ENCODE data around the gene UBAP1L.

Gene UBAP1L

DNA sequence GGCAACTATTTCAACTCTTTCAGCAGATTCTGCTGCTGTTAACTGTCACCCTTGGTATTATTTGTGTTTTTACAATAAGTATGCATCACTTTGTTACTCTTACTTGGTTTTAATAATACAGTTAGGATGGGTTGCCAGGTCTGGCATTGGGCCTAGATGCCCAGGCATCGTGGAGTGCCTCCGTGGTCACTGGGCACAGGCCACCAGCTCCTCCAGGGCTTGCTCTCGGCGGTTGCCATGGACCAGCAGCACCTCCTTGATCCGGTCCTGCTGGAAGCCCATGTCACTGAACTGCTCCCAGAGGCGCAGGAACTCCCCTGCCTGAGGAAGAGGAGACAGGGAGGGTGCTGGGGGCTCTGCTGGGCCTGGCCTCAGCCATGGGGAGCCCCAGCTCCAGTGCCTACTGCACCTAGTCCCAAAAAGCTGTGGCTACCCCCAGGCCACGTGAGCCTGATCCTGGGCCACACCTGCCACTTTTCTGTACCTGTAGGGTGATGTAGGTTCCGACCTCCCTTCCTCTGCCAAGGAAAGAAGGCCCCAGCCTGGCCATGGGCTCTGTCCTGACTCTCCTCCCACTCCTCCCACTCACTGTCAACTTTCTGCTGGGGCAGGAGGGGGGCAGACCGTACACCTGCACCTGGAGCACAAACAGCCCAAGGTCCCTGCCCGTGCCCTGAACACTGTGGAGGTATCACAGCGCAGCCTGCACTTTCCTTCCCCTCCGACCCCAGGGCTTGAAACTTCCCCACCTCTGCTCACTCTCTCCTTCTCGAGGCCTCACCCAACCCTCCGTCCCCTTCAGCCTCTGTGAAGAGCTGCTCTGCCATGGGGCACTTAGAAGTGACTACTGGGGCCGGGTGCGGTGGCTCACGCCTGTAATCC, 21.8 kb downstream of the UBAP1L start:
- no peaks in the 10 kb centered on the region for H3K27me3 ChIP-seq
- TF ChIP-seq Cebpa-rat (IDR thresholded peaks at IDR 0.05): no peak
- no peak overlapping the region for H3K4me2 ChIP-seq
- H3K4me1 ChIP-seq: no peaks in the 10 kb centered on the region
- H3K27ac ChIP-seq: no peak overlapping the region; the same call in 1 of the 2 replicates
- no peak overlapping the region for H3K9ac ChIP-seq
- H3K9me3 ChIP-seq: no peaks in the 10 kb centered on the region
- H4K20me1 ChIP-seq: no peaks in the 10 kb centered on the region
- H3K36me3 ChIP-seq: peaks cover 13% of the 10 kb centered on the region
- H3K4me3 ChIP-seq: no peak overlapping the region

DNA sequence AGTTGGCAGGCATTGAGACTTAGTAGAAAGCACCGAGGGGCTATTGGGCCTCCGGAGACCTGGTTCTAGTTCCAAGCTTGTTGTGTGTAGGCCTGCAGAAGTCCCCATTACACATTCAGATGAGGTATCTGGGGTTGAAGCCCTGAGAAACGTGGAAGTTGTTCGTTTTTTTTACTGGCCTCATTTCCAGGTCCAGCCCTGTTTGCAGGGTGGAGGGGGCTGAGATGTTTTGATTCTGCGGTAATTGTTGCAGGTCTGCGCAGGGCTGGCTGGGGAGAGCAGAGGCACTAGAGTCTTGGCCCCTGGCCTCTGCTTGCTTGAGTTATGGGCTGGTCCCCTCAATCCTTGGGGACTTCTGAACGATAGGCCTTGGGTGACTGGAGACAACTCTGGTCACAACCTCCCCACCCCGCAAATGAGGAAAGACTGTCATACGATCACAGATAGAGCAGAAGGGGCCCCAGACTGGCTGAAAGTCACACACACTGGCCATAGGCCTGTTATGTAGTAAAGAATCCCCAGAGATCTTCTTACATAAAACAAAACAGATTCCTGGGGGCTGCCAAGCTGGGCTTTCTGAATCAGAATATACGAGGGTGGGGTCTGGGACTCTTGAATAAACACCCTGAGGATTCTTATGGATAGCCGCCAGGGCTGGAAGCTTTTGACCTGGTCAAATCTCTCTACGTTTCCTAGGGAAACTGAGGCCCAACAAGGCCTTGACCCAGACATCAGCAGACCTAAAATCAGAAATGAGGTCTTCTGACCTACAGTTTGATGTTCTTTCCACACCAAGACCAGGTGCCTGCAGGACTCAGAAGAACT, 22.8 kb downstream of the UBAP1L start:
- TF ChIP-seq Cebpa-rat (IDR thresholded peaks at IDR 0.05): no peak
- Histone ChIP-seq H3K4me1 (no peaks in the 10 kb centered on the region), H3K36me3 (peaks cover 3% of the 10 kb centered on the region; the same call in 1 of the 2 replicates), H3K27me3 (no peaks in the 10 kb centered on the region), H3K27ac (no peak overlapping the region), H3K9me3 (no peaks in the 10 kb centered on the region), H3K4me2 (no peak overlapping the region), H3K4me3 (no peak overlapping the region), H3K9ac (no peak overlapping the region; the same call in 1 of the 2 replicates), H4K20me1 (no peaks in the 10 kb centered on the region)

DNA sequence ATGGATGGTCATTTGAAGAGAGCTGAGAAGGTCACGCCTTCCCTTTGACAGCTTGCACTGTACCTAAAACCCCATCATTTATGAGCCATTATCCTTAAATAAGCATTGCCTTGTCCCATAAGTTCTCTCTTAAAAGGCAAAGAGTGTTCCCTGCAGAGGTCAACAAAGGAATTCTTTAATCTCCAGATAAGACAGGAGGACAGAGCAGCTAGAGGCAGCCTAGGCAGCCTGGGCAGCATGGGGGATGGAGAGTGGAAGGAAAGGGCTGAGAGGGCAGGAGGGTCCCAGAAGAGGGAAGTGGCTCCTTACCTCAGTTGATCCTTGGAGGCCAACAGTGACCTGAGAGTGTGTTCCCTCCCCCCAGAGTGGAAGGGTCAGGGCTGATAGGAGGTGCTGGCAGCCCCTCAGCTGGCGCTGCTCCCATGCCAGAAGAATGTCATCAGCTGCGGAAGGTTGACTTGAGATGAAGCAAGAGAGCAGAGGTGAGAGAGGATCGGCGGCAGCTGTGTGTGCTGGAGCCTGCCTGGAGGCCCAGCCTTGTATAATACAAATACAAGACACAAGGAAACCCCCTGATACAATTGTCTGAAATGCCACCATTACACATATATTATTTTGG, 25.7 kb downstream of the UBAP1L start:
- H3K4me1 ChIP-seq: peaks cover 11% of the 10 kb centered on the region
- no peak overlapping the region for H3K4me3 ChIP-seq
- H4K20me1 ChIP-seq: no peaks in the 10 kb centered on the region
- H3K36me3 ChIP-seq: no peaks in the 10 kb centered on the region
- H3K27ac ChIP-seq: no peak overlapping the region
- H3K27me3 ChIP-seq: no peaks in the 10 kb centered on the region
- no peak overlapping the region for H3K9ac ChIP-seq
- H3K9me3 ChIP-seq: no peaks in the 10 kb centered on the region
- no peak overlapping the region for H3K4me2 ChIP-seq
- no peak for TF ChIP-seq Cebpa-rat (IDR thresholded peaks at IDR 0.05)

DNA sequence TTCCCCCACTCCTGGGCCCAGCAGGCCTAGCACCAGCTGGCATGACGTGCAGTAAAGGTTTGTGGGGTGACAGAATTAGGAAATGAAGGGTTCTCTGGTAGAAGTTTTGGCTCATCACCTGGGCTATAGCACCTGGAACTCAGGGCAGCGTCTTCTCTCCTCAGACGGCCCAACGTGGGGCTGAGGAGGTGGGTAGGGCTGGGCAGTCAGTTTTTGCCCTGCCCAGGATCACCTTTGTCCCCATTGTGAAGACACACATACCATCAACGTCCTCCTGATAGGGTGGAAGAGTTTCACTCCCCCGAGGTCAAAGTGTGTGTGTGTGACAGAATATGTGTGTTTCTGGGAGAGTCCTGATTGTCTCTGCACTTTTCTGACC, 26.4 kb downstream of the UBAP1L start:
- Histone ChIP-seq H3K27me3 (no peaks in the 10 kb centered on the region), H3K36me3 (no peaks in the 10 kb centered on the region), H3K4me3 (no peak overlapping the region), H3K27ac (no peak overlapping the region), H3K9me3 (no peaks in the 10 kb centered on the region), H3K4me2 (no peak overlapping the region), H4K20me1 (no peaks in the 10 kb centered on the region), H3K9ac (no peak overlapping the region), H3K4me1 (peaks cover 11% of the 10 kb centered on the region)
- no peak for TF ChIP-seq Cebpa-rat (IDR thresholded peaks at IDR 0.05)

DNA sequence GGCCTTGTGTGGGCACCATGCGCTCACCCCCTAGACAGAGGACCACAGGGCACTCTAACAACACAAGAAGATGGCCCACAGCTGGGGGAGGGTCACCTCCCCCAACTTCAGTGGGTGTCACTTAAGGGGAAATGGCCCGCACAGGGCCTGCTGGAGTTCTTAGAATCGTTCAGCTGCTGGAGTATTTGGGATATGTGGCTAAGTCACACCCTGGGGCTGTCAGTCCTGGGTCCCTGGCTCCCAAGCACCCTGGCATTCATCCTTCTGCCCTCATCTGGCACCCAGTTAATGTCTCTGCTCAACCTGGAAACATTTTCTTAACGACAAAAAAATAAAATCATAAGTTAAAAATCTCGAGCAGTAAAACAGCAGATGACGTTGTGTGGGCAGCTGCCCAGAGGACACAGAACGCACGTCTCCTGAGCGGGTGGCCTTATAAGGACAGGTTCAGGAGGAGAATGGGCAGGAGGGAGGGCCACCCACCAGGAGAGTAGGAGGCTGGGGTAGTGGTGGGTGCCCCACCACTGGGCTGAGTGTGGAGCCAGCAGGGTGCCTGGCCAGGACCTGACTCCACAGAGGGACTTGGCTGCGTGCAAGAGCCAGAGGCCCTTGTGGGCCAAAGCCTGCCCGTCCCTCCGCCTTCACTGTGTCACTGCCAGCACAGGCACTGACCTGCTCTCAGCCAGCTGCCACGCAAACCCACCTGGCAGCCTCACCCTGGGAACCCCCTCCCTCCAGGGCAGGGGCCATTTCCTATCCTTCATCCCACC, 26.9 kb downstream of the UBAP1L start:
- peaks cover 15% of the 10 kb centered on the region for H3K4me1 ChIP-seq
- H3K9me3 ChIP-seq: no peaks in the 10 kb centered on the region
- H3K27ac ChIP-seq: no peak overlapping the region
- H3K36me3 ChIP-seq: no peaks in the 10 kb centered on the region
- H3K4me3 ChIP-seq: no peak overlapping the region
- H3K9ac ChIP-seq: no peak overlapping the region
- no peak overlapping the region for H3K4me2 ChIP-seq
- no peak for TF ChIP-seq Cebpa-rat (IDR thresholded peaks at IDR 0.05)
- H3K27me3 ChIP-seq: no peaks in the 10 kb centered on the region
- no peaks in the 10 kb centered on the region for H4K20me1 ChIP-seq

DNA sequence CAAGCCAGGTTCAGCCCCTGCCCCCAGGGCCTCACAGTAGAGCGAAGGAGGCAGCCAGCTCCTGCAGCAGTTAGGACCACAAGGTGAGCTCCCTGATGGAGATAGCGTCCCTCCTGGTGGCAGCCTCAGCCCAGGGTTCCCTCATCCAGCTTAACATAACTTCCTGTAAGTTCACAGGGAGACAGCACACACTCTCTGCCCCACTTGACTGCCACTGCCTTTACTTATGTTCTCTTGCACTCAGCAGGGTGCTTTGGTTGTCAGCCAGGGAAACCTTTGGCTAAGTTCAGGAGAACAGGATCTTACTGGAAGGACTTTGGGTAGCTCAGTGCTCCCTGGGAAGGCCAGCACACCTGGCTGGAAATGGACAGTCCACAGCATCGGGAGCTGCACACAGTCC, 27.6 kb downstream of the UBAP1L start:
- Histone ChIP-seq H3K27me3 (no peaks in the 10 kb centered on the region), H3K36me3 (no peaks in the 10 kb centered on the region), H3K27ac (peak overlapping the region; percentile 16; the same call in 1 of the 2 replicates), H3K4me1 (peaks cover 21% of the 10 kb centered on the region), H3K4me2 (no peak overlapping the region), H3K9me3 (no peaks in the 10 kb centered on the region), H3K9ac (no peak overlapping the region), H4K20me1 (no peaks in the 10 kb centered on the region), H3K4me3 (no peak overlapping the region)
- TF ChIP-seq Cebpa-rat (IDR thresholded peaks at IDR 0.05): no peak

DNA sequence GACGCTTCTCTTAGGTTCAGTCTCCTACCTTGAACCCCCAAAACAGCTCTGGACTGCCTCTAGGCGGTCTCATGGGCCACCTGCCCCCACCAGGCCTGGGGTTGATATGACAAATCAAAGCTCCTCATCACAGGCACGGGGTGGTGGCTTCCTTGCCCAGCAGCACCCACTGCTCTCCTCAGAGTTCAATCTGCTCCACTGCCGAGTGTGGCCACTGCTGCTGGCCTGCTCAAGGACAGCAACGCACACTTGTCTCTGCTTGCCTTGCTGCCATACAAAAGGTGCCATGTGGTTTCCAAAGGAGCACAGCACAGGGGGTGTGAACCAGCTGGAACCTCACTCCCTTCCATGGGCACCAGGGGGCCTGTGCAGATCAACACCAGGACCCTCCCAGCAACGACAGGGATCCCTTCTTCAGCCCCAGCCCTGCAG, 28.3 kb downstream of the UBAP1L start:
- TF ChIP-seq Cebpa-rat (IDR thresholded peaks at IDR 0.05): no peak
- H3K4me1 ChIP-seq: peaks cover 28% of the 10 kb centered on the region
- no peaks in the 10 kb centered on the region for H3K36me3 ChIP-seq
- H3K27me3 ChIP-seq: no peaks in the 10 kb centered on the region
- no peak overlapping the region for H3K4me3 ChIP-seq
- H3K9ac ChIP-seq: no peak overlapping the region
- no peaks in the 10 kb centered on the region for H3K9me3 ChIP-seq
- H3K27ac ChIP-seq: no peak overlapping the region
- H3K4me2 ChIP-seq: no peak overlapping the region
- H4K20me1 ChIP-seq: no peaks in the 10 kb centered on the region

DNA sequence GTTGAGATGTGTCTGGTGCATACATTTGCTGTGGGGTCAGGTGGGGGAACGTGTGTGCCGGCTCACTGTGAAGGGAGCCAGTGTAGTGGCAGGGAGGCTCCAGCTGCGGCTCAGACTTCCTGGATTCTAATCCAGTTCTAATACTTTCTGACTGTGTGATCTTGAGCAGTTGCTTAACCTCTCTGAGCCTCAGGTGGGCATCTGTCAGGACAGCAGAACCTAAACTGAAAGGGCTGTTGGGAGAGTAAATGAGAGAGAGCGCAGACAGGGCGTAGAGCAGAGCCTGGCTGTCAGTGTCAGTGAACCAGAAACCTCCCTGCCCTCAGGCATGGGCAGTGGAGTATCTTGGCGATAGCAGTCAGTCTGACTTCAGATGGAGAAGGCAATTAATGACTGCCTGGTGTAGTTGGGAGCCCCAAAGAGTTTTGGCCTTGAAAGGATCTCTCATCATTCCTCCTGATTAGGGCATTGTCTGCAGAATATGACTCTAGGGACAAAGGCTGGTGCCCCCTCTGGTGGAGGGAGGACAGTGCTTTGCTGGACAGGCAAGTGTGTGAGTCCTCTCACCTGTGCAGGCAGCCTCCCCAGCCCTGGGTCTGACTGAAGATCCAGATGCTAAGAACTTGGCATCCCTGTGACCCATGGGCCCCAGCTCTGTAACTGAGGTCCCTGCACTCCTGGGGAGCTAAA, 28.9 kb downstream of the UBAP1L start:
- H3K9ac ChIP-seq: no peak overlapping the region
- H3K36me3 ChIP-seq: no peaks in the 10 kb centered on the region
- no peak overlapping the region; the same call in 1 of the 2 replicates for H3K27ac ChIP-seq
- no peak for TF ChIP-seq Cebpa-rat (IDR thresholded peaks at IDR 0.05)
- no peaks in the 10 kb centered on the region for H3K9me3 ChIP-seq
- H3K4me2 ChIP-seq: no peak overlapping the region
- H3K4me3 ChIP-seq: no peak overlapping the region
- peaks cover 34% of the 10 kb centered on the region for H3K4me1 ChIP-seq
- no peaks in the 10 kb centered on the region for H3K27me3 ChIP-seq
- no peaks in the 10 kb centered on the region for H4K20me1 ChIP-seq
